ENCODE data around the gene HOXA3. TPM values are rescaled to one million over a fixed set of nuclear protein-coding genes. Genes with fewer than 3 reads are reported as not detected.
A peak's percentile ranks its signal among the peaks of the same experiment; 100 is the strongest.

The HOXA3 gene
- total RNA-seq, 1 experiment from 2014 or later: 30.2 TPM

GRCh38 chr7:27095050-27095896 is 57.1 kb downstream of the HOXA3 start:
- TF ChIP-seq POLR2AphosphoS5 (IDR thresholded peaks at IDR 0.05; ENCODE audit: low read depth, low read length) (no peak), REST (IDR thresholded peaks at IDR 0.05; ENCODE audit: insufficient read depth in 1 of 2, low read depth in 2 of 2, low read length in 1 of 2) (no peak), CTCF (IDR thresholded peaks at IDR 0.05) (no peak), TCF7L2 (IDR thresholded peaks at IDR 0.05; ENCODE audit: low read depth, low read length) (no peak), SIN3A (IDR thresholded peaks at IDR 0.05; ENCODE audit: borderline replicate concordance, insufficient read depth, low read depth, low read length) (no peak)
- DNase-seq (ENCODE audit: low read depth, low spot score) (no peak), ATAC-seq (peak; percentile 1; the same call in 1 of the 2 replicates)
- Histone ChIP-seq H3K9me3 (ENCODE audit: control insufficient read depth, insufficient read depth, low read depth, low read length) (no peaks in the 10 kb centered on the region), H3K27ac (ENCODE audit: low read length) (peak overlapping the region; percentile 67), H3K27me3 (ENCODE audit: control insufficient read depth, insufficient read depth, low read length) (no peaks in the 10 kb centered on the region), H3K4me1 (ENCODE audit: control insufficient read depth, insufficient read depth, low read length) (peaks cover 60% of the 10 kb centered on the region), H3K4me3 (ENCODE audit: low read depth in 2 of 2, low read length in 2 of 2) (peak overlapping the region; percentile 85 to 93), H3K36me3 (ENCODE audit: control insufficient read depth, insufficient read depth, low read length) (peaks cover 7% of the 10 kb centered on the region; the same call in 1 of the 2 replicates)
- ChIA-PET POLR2A (interaction anchor here (0.7 to 4.0 kb wide), 3 partner anchors 20 to 230 kb away, joined by 3 to 21 read pairs (median 4); partner anchors contain the start of gene SKAP2), CTCF (interaction anchor here (0.6 to 1.1 kb wide), 4 partner anchors 11 to 232 kb away, joined by 3 to 7 read pairs (median 4); no protein-coding TSS in a partner anchor)
- BruUV-seq (replicated peaks): TSS peak; percentile 87
- in situ Hi-C loops (cut with HindIII; ENCODE audit: low pct_unique_long_range_greater_than_20kb, low sequenced_read_pairs): no loop called here
- intact Hi-C loops (cut with micrococcal nuclease; ENCODE audit: unreplicated experiment): loop anchor here (10.0 kb wide), 1 partner anchor 60 kb away; no protein-coding TSS in a partner anchor

GRCh38 chr7:27094304-27095049 is 57.9 kb downstream of the HOXA3 start:
- CTCF ChIA-PET: interaction anchor here (0.6 to 1.1 kb wide), 4 partner anchors 10 to 231 kb away, joined by 3 to 7 read pairs (median 4); no protein-coding TSS in a partner anchor
- 0 out of 2 replicates have a peak, but pooled peaks cover 3% of the 10 kb centered on the region for H3K36me3 ChIP-seq (ENCODE audit: control insufficient read depth, insufficient read depth, low read length)
- H3K27me3 ChIP-seq (ENCODE audit: control insufficient read depth, insufficient read depth, low read length): no peaks in the 10 kb centered on the region
- peak overlapping the region; percentile 85 to 93 for H3K4me3 ChIP-seq (ENCODE audit: low read depth in 2 of 2, low read length in 2 of 2)
- DNase-seq (ENCODE audit: low read depth, low spot score) (no peak), ATAC-seq (no peak)
- in situ Hi-C loops (cut with HindIII; ENCODE audit: low pct_unique_long_range_greater_than_20kb, low sequenced_read_pairs) (no loop called here), intact Hi-C loops (cut with micrococcal nuclease; ENCODE audit: unreplicated experiment) (loop anchor here (10.0 kb wide), 1 partner anchor 60 kb away; no protein-coding TSS in a partner anchor)
- no peak for TF ChIP-seq SIN3A (IDR thresholded peaks at IDR 0.05; ENCODE audit: borderline replicate concordance, insufficient read depth, low read depth, low read length)
- TF ChIP-seq REST (IDR thresholded peaks at IDR 0.05; ENCODE audit: insufficient read depth in 1 of 2, low read depth in 2 of 2, low read length in 1 of 2): no peak
- TF ChIP-seq POLR2AphosphoS5 (IDR thresholded peaks at IDR 0.05; ENCODE audit: low read depth, low read length): no peak
- no peak for TF ChIP-seq TCF7L2 (IDR thresholded peaks at IDR 0.05; ENCODE audit: low read depth, low read length)
- TF ChIP-seq CTCF (IDR thresholded peaks at IDR 0.05): no peak
- peaks cover 57% of the 10 kb centered on the region for H3K4me1 ChIP-seq (ENCODE audit: control insufficient read depth, insufficient read depth, low read length)
- peak overlapping the region; percentile 67 for H3K27ac ChIP-seq (ENCODE audit: low read length)
- no peaks in the 10 kb centered on the region for H3K9me3 ChIP-seq (ENCODE audit: control insufficient read depth, insufficient read depth, low read depth, low read length)
- no TSS peak for BruUV-seq (replicated peaks)
- POLR2A ChIA-PET: interaction anchor here (0.7 to 1.7 kb wide), 2 partner anchors 20 to 230 kb away, joined by 3 to 4 read pairs; partner anchors contain the start of gene SKAP2
